ENCODE measurements around the gene PHC2.

DNA sequence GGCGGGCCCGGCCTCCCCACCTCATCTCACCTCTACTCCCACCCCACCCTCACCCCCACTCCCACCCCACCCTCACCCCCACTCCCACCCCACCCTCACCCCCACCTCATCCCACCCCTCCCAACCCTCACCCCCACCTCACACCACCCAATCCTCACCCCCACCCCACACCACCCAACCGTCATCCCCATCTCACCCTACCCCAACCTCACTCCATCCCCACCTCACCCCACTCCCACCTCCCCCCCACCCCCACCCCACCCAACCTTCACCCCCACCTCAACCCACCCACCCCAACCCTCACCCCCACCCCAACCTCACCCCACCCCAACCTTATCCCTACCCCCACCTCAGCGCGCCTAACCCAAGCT lies 123.4 kb downstream of the PHC2 start:
- no peak for TF ChIP-seq EZH2phosphoT487 (IDR thresholded peaks at IDR 0.05; ENCODE audit: low read depth, severe bottlenecking, unreplicated experiment)
- TF ChIP-seq, protein P1, sequence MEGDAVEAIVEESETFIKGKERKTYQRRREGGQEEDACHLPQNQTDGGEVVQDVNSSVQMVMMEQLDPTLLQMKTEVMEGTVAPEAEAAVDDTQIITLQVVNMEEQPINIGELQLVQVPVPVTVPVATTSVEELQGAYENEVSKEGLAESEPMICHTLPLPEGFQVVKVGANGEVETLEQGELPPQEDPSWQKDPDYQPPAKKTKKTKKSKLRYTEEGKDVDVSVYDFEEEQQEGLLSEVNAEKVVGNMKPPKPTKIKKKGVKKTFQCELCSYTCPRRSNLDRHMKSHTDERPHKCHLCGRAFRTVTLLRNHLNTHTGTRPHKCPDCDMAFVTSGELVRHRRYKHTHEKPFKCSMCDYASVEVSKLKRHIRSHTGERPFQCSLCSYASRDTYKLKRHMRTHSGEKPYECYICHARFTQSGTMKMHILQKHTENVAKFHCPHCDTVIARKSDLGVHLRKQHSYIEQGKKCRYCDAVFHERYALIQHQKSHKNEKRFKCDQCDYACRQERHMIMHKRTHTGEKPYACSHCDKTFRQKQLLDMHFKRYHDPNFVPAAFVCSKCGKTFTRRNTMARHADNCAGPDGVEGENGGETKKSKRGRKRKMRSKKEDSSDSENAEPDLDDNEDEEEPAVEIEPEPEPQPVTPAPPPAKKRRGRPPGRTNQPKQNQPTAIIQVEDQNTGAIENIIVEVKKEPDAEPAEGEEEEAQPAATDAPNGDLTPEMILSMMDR (IDR thresholded peaks at IDR 0.05; ENCODE audit: poor library complexity) = no peak
